Dendritic cell treated with granulocyte-macrophage colony-stimulating factor and Interleukin-4, amounts not matched to agents 40 ng/mL and 50 ng/mL, for 4 days (primary cell): ENCODE results near the gene CTSZ.
A peak's percentile ranks its signal among the peaks of the same experiment; 100 is the strongest.

Experiments used
- H3K27ac Mint-ChIP-seq: one replicate; pipeline ENCODE4 v1.8.0; 2022; ENCODE audit warnings: mild to moderate bottlenecking, mixed read lengths
- H3K27me3 Mint-ChIP-seq: one replicate; pipeline ENCODE4 v1.8.0; 2022; ENCODE audit warnings: mild to moderate bottlenecking, mixed read lengths
- H3K36me3 Mint-ChIP-seq: one replicate; pipeline ENCODE4 v1.8.0; 2022; ENCODE audit warnings: low read depth, mixed read lengths
- H3K4me1 Mint-ChIP-seq: one replicate; pipeline ENCODE4 v1.8.0; 2022; ENCODE audit warnings: low read depth, mixed read lengths
- H3K4me3 Mint-ChIP-seq: one replicate; pipeline ENCODE4 v1.8.0; 2022; ENCODE audit warnings: mild to moderate bottlenecking, moderate library complexity, mixed read lengths
- H3K9me3 Mint-ChIP-seq: one replicate; pipeline ENCODE4 v1.8.0; 2022; ENCODE audit warnings: mixed read lengths
- intact Hi-C: fragments of 100-400 bp; cut with micrococcal nuclease; formaldehyde crosslinking; loops from one replicate; pipeline ENCODE4 v1.15.0; 2022

CTSZ gene

DNA sequence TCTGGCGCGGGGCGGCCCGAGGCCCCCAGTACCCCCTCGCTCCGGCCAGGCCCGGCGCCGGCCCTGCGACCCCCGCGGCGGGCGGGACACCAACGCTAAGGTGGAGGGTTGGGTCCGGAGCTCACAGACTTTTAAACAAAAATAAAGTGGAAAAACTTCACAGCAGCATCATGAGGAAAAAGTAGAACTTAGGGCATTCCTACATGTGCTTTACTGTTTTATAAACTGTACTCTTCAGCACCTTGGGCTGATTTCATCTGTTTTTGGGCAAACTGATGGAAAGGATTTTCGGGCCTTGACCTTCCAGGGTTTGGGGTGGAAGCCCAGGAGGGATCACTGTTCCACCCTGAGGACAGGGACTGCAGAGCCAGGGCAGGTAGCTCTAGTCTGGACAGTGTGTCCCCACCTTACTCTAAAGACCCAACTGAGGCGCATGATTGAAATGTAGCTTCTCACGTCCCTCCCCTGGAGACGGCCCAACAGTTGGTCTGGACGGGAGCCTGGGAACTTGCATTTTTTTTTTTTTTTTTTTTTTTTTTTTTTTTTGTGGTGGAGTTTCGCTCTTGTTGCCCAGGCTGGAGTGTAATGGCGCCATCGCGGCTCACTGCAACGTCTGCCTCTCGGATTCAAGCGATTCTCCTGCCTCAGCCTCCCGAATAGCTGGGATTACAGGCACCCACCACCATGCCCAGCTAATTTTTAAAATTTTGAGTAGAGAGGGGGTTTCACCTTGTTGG, 25.3 kb downstream of the CTSZ start:
- peaks cover 5% of the 10 kb centered on the region for H3K27me3 Mint-ChIP-seq
- no peak overlapping the region for H3K27ac Mint-ChIP-seq
- peaks cover 49% of the 10 kb centered on the region for H3K4me1 Mint-ChIP-seq
- H3K36me3 Mint-ChIP-seq: peaks cover 17% of the 10 kb centered on the region
- H3K9me3 Mint-ChIP-seq: no peaks in the 10 kb centered on the region
- H3K4me3 Mint-ChIP-seq: peak overlapping the region; percentile 75
- intact Hi-C loops: loop anchor here (5.0 to 10.0 kb wide), 2 partner anchors 53 to 89 kb away; partner anchors contain the start of gene ATP5F1E

- peaks cover 9% of the 10 kb centered on the region for H3K36me3 Mint-ChIP-seq
- H3K4me1 Mint-ChIP-seq: peaks cover 48% of the 10 kb centered on the region
- H3K27me3 Mint-ChIP-seq: peaks cover 5% of the 10 kb centered on the region
- peak within 1 kb of the TSS; percentile 81 for H3K27ac Mint-ChIP-seq
- peaks cover 5% of the 10 kb centered on the region for H3K9me3 Mint-ChIP-seq
- peak within 1 kb of the TSS; percentile 77 for H3K4me3 Mint-ChIP-seq
- intact Hi-C loops: loop anchor here (5.0 to 10.0 kb wide), 2 partner anchors 54 to 89 kb away; partner anchors contain the start of gene ATP5F1E
Measured at GRCh38 chr20:58980711-58981627, 26.1 kb downstream of the CTSZ start, which contains the start of gene NELFCD. Gene NELFCD, plus strand, starts transcription at chr20:58981256. Its CDS starts 54 bp downstream, at chr20:58981310.

GRCh38 chr20:58978351-58979190, 28.5 kb downstream of the CTSZ start:
- Mint-ChIP-seq H3K4me1 (peaks cover 33% of the 10 kb centered on the region), H3K27ac (no peak overlapping the region), H3K4me3 (no peak overlapping the region), H3K9me3 (peaks cover 13% of the 10 kb centered on the region), H3K27me3 (peaks cover 5% of the 10 kb centered on the region), H3K36me3 (no peaks in the 10 kb centered on the region)
- intact Hi-C loops: no loop called here

GRCh38 chr20:58976061-58976730, 30.9 kb downstream of the CTSZ start:
- Mint-ChIP-seq H3K4me3 (no peak overlapping the region), H3K27ac (no peak overlapping the region), H3K27me3 (peaks cover 5% of the 10 kb centered on the region), H3K4me1 (peaks cover 23% of the 10 kb centered on the region), H3K9me3 (peaks cover 13% of the 10 kb centered on the region), H3K36me3 (no peaks in the 10 kb centered on the region)
- intact Hi-C loops: no loop called here

GRCh38 chr20:58975353-58975752, 31.7 kb downstream of the CTSZ start:
- intact Hi-C loops: no loop called here
- Mint-ChIP-seq H3K36me3 (no peaks in the 10 kb centered on the region), H3K4me3 (no peak overlapping the region), H3K27me3 (peaks cover 5% of the 10 kb centered on the region), H3K27ac (no peak overlapping the region), H3K9me3 (peaks cover 13% of the 10 kb centered on the region), H3K4me1 (peaks cover 23% of the 10 kb centered on the region)

DNA sequence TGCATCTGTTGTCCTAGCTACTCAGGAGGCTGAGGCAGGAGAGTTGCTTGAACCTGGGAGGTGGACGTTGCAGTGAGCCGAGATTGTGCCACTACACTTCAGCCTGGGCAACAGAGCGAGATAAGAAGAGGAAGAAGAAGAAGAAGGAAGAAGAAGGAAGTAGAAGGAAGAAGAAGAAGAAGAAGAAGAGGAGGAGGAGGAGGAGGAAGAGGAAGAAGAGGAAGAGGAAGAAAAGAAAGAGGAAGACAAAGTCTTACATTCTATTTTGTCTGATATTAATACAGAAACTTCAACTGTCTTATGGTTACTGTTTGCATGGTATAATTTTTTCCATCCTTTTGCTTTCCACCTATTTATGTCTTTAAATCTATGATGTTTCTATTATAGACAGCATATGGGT, 33.2 kb downstream of the CTSZ start:
- H3K27me3 Mint-ChIP-seq: peaks cover 8% of the 10 kb centered on the region
- intact Hi-C loops: no loop called here
- no peaks in the 10 kb centered on the region for H3K36me3 Mint-ChIP-seq
- peaks cover 13% of the 10 kb centered on the region for H3K9me3 Mint-ChIP-seq
- no peak overlapping the region for H3K27ac Mint-ChIP-seq
- H3K4me3 Mint-ChIP-seq: no peak overlapping the region
- peaks cover 22% of the 10 kb centered on the region for H3K4me1 Mint-ChIP-seq

DNA sequence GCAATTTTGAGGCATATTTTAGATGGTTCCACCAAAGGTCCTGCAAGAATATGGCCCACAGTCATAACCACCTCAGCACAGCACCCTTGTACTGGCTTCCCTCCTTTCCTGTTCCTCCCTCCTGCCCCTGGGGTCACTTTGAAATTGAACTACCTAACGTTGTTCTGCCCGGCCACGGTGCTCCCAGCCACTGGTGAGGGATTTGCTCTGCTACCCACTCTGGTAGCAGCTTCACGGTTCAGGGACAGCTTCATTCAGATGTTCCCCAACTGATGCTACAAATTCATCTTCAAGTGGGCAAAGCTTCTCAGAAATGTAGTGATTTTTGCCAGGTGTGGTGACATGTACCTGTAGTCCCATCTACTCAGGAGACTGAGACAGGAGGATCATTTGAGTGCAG, 33.9 kb downstream of the CTSZ start:
- peaks cover 16% of the 10 kb centered on the region for H3K4me1 Mint-ChIP-seq
- H3K4me3 Mint-ChIP-seq: no peak overlapping the region
- H3K27ac Mint-ChIP-seq: no peak overlapping the region
- intact Hi-C loops: no loop called here
- H3K9me3 Mint-ChIP-seq: peaks cover 13% of the 10 kb centered on the region
- H3K36me3 Mint-ChIP-seq: no peaks in the 10 kb centered on the region
- H3K27me3 Mint-ChIP-seq: peaks cover 6% of the 10 kb centered on the region

GRCh38 chr20:58971429-58971828, 35.6 kb downstream of the CTSZ start:
- no peak overlapping the region for H3K27ac Mint-ChIP-seq
- H3K9me3 Mint-ChIP-seq: peaks cover 12% of the 10 kb centered on the region
- intact Hi-C loops: no loop called here
- peaks cover 11% of the 10 kb centered on the region for H3K4me1 Mint-ChIP-seq
- H3K4me3 Mint-ChIP-seq: no peak overlapping the region
- H3K36me3 Mint-ChIP-seq: no peaks in the 10 kb centered on the region
- H3K27me3 Mint-ChIP-seq: peaks cover 12% of the 10 kb centered on the region

DNA sequence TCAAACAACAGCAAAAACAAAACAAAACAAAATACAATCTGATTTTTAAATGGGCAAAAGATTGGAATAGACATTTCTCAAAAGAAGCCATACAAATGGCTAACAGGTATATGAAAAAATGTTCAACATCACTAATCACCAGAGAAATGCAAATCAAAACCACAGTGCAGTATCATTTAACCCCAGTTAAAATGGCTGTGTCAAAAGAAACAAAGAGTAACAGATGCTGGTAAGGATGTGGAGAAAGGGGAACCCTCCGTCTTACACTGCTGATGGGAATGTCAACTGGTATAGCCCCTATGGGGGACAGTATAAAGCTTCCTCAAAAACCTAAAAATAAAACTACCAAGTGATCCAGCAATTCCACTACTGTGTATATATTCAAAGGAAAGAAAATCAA, 36.9 kb downstream of the CTSZ start:
- Mint-ChIP-seq H3K4me3 (no peak overlapping the region), H3K27me3 (peaks cover 14% of the 10 kb centered on the region), H3K9me3 (no peaks in the 10 kb centered on the region), H3K36me3 (no peaks in the 10 kb centered on the region), H3K4me1 (peaks cover 10% of the 10 kb centered on the region), H3K27ac (no peak overlapping the region)
- intact Hi-C loops: no loop called here

DNA sequence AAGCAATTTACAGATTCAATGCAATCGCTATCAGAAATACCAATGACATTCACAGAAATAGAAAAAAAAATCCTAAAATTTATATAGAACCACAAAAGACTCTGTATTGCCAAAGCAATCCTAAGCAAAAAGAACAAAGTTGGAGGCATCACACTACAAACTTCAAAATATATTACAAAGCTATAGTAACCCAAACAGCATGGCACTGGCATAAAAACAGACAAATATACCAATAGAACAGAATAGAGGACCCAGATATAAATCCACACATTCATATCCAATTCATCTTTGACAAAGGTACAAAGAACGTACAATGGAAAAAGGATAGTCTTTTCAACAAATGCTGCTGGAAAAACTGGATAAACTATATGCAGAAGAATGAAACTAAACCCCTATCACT, 37.6 kb downstream of the CTSZ start:
- Mint-ChIP-seq H3K9me3 (no peaks in the 10 kb centered on the region), H3K27ac (no peak overlapping the region), H3K4me1 (peaks cover 9% of the 10 kb centered on the region)

GRCh38 chr20:58967652-58968429, 39.2 kb downstream of the CTSZ start:
- Mint-ChIP-seq H3K27ac (no peak overlapping the region), H3K4me1 (no peaks in the 10 kb centered on the region), H3K9me3 (no peaks in the 10 kb centered on the region), H3K36me3 (no peaks in the 10 kb centered on the region), H3K27me3 (peaks cover 17% of the 10 kb centered on the region), H3K4me3 (no peak overlapping the region)
- intact Hi-C loops: no loop called here

More for the DNA sequence above, 37.6 kb downstream of the CTSZ start:
- intact Hi-C loops: no loop called here
- H3K4me3 Mint-ChIP-seq: no peak overlapping the region
- peaks cover 15% of the 10 kb centered on the region for H3K27me3 Mint-ChIP-seq
- H3K36me3 Mint-ChIP-seq: no peaks in the 10 kb centered on the region

DNA sequence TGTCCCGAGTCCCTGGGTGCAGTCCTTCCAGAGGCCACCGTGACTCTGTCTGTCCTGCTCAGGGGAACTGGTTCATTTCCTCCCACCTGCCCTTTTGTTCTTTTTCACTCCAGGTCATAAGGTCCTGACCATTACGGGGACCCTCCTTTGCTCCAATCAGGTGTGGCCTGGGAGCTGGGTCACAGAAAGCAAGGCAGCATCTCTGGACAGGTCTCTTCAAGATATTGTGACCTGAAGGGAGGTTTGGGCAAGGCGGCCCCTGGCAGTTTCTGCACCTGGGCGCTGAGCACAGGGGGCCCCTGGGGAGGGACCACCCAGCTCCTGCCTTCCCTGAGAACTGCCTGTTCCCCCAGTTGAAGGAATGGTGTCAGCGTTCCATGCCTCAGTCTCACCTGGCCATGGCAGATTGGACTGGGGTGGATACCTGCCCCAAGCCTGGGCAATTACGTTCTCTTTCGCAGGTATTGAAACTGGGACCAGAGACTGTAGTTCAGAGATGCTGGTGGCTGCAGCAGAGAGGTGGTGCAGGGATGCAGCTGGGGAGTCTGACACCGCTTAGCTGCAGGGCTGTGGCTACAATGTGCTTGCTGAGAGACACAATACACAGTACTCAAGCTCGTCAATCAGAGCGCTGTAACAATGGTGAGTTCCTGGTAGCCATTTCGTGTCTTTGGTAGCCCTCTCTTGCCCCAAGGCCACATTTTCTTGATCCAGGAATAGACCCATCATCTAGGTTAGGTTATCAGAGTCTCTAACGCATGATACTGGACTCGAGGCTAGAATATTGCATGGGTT, 41.6 kb downstream of the CTSZ start:
- H3K4me3 Mint-ChIP-seq: no peak overlapping the region
- peaks cover 4% of the 10 kb centered on the region for H3K4me1 Mint-ChIP-seq
- H3K27me3 Mint-ChIP-seq: peaks cover 20% of the 10 kb centered on the region
- no peak overlapping the region for H3K27ac Mint-ChIP-seq
- H3K9me3 Mint-ChIP-seq: no peaks in the 10 kb centered on the region
- intact Hi-C loops: no loop called here
- no peaks in the 10 kb centered on the region for H3K36me3 Mint-ChIP-seq
